ENCODE measurements around the gene CDR2L.
"Not testable (repeated sequence)": the region's sequence is repeated elsewhere in the genome, so short reads cannot be mapped to it uniquely, and the experiment has no call there.

CDR2L gene

DNA sequence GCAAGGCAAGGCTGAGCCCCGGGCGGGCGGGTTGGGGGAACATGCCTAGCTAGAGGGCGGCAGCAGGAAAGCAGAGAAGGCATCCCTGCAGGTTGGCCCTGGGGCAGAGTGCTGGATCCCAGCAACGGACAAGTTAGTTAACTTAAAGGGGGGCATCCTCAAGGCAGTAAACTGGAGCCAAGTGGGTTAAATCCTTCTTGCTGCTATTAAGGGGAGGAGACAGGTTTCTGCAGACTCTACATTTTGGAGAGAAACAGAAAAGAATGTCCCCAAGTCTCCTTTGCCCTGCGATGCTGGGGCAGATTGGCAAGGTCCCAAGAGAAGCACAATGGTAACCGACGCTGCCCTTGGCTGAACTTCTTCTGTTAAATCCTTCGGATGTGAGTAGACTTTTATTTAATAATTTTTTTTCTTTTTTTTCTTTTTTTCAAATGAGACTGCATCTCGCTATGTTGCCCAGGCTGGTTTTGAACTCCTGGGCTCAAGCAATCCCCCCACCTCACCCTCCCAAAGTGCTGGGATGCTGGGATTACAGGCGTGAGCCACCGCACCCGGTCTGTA is 45.4 kb downstream of the CDR2L start:
- peak overlapping the region; percentile 100 for H3K27ac Mint-ChIP-seq (ENCODE audit: low read depth)
- ATAC-seq (replicated peaks; ENCODE audit: extremely low read depth, poor library complexity, severe bottlenecking) (no peak), DNase-seq (ENCODE audit: low spot score in 2 of 2) (no peak)
- H3K4me3 Mint-ChIP-seq: peak overlapping the region; percentile 92
- no peaks in the 10 kb centered on the region for H3K27me3 Mint-ChIP-seq
- no peaks in the 10 kb centered on the region for H3K9me3 Mint-ChIP-seq
- peaks cover 50% of the 10 kb centered on the region for H3K4me1 Mint-ChIP-seq
- H3K36me3 Mint-ChIP-seq (ENCODE audit: insufficient read depth): peaks cover 44% of the 10 kb centered on the region

DNA sequence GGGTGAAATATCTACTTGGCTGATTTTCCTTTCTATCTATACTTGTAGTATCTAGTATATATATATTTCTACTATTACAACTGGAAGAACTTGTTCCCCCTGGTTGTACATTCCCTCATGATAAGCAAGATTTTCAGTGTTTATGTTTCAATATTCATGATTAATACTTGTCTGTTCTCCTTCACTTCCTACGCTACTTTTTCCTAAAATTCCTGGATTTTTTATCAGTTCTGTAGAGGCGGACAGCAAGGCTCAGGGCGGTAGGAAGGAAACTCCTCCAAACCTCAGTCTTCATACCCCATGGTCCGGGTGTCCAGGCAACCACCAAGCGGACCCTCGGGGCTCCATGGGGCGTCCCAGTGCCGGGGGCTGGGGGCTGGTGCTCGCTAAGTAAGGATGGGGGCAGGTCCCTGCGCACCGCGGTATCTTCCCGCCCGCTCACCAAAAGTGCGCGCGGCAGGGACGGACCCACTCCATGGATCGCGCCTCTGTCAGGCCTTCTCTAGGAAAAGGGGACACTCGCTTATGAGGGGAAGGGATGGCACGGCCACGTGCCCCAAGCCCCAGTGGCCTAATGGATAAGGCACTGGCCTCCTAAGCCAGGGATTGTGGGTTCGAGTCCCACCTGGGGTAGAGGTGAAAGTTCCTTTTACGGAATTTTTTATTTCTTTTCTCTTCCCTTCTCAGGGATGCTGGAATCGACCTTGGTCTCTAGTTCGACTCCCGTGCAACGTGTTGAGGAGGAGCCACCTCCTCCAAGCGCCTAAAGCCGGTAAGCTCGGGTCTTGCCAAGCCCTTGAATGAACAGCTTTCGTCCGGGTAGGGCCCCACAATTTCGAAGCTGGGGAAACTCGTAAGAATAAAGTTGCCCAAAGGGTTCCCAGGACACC is 46.2 kb downstream of the CDR2L start:
- peak overlapping the region; percentile 92 for H3K4me3 Mint-ChIP-seq
- no peaks in the 10 kb centered on the region for H3K9me3 Mint-ChIP-seq
- H3K4me1 Mint-ChIP-seq: peaks cover 50% of the 10 kb centered on the region
- ATAC-seq (replicated peaks; ENCODE audit: extremely low read depth, poor library complexity, severe bottlenecking) (peak; percentile 6), DNase-seq (ENCODE audit: low spot score in 2 of 2) (peak; percentile 82 to 83)
- peak overlapping the region; percentile 100 for H3K27ac Mint-ChIP-seq (ENCODE audit: low read depth)
- H3K36me3 Mint-ChIP-seq (ENCODE audit: insufficient read depth): peaks cover 47% of the 10 kb centered on the region
- no peaks in the 10 kb centered on the region for H3K27me3 Mint-ChIP-seq

DNA sequence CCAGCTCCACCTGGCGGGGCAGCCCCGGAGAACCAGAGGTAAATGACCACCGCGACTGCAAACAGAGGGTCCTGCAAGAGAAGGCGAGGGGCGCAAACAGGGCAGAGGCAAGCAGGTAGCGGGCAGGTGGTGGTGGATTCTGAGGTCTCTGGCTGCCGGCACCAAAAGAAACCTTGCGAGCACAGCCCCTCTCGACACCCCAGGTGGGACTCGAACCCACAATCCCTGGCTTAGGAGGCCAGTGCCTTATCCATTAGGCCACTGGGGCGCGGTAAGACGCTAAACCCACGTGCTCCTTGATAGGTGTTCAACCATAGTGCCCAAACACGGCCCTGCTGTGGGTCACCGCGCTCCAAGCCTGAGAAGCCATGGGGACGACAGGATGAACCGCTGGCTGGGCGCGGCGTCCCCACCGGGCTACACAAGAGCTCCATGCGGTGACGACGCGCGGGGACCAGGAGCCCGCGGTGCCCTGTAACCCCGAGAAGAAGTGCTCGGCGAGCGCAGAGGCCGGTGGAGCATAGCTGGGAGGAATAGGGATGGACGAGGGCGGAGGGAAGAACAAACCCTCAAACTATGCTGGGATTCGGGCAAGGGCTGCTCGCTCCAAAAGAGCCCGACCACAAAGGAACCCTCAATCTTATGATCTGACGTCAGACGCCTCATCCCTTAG is 46.9 kb downstream of the CDR2L start:
- Mint-ChIP-seq H3K9me3 (no peaks in the 10 kb centered on the region), H3K27ac (ENCODE audit: low read depth) (peak overlapping the region; percentile 100), H3K36me3 (ENCODE audit: insufficient read depth) (peaks cover 50% of the 10 kb centered on the region), H3K4me3 (peak overlapping the region; percentile 92), H3K27me3 (no peaks in the 10 kb centered on the region), H3K4me1 (peaks cover 50% of the 10 kb centered on the region)
- peak; percentile 75 to 76 for DNase-seq (ENCODE audit: low spot score in 2 of 2)
- ATAC-seq (replicated peaks; ENCODE audit: extremely low read depth, poor library complexity, severe bottlenecking): peak; percentile 31

DNA sequence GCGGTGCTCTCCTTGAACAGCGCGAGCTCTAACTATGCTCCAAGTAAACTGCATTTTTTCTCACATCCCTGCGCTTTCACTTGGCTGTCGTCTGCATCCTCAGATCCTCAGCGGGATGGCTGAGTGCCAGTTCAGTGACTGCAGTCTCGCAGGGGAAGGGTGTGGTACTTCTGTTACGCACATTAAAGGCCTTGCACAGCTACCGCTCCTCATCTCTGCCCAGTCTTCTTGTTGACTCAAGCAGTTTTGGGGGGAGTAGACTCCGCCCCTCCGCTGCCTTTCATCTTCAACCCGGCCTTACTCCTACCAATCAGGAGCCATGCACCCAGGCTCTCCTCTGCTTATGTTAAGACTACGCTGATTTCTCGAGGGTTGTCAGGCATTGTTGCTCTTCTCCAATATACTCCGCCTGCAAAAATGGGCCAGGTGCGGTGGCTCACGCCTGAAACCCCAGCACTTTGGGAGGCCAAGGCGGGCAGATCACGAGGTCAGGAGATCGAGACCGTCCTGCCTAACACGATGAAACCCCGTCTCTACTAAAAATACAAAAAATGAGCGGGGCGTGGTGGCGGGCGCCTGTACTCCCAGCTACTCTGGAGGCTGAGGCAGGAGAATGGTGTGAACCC is 49.3 kb downstream of the CDR2L start:
- Mint-ChIP-seq H3K9me3 (no peaks in the 10 kb centered on the region), H3K27ac (ENCODE audit: low read depth) (peak overlapping the region; percentile 100), H3K4me1 (peaks cover 46% of the 10 kb centered on the region), H3K4me3 (peak overlapping the region; percentile 92), H3K27me3 (no peaks in the 10 kb centered on the region), H3K36me3 (ENCODE audit: insufficient read depth) (peaks cover 68% of the 10 kb centered on the region)
- ATAC-seq (replicated peaks; ENCODE audit: extremely low read depth, poor library complexity, severe bottlenecking) (peak; percentile 81), DNase-seq (ENCODE audit: low spot score in 2 of 2) (peak; percentile 66 to 92)

DNA sequence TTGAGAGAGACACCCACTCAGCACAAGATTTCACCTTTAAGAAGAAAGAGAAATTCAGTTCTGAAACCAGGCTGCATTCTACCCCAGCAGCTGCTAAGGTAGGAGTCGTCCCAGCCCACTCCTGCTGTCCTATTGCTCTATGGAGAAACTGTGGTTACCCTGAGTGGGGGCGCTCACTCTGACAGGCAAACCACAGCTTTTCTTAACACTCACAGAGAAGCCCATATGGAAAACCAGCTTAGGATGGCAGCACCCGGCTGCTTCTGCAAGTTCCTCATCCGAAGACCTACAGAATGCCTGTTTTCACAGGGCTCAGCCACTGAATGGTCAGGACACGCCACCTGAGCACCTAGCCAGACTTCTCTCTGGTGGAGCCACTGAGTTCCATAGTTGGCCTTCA is 51.8 kb downstream of the CDR2L start:
- H3K4me3 Mint-ChIP-seq: no peak overlapping the region
- peaks cover 56% of the 10 kb centered on the region for H3K36me3 Mint-ChIP-seq (ENCODE audit: insufficient read depth)
- H3K9me3 Mint-ChIP-seq: no peaks in the 10 kb centered on the region
- DNase-seq (ENCODE audit: low spot score in 2 of 2): no peak
- no peak for ATAC-seq (replicated peaks; ENCODE audit: extremely low read depth, poor library complexity, severe bottlenecking)
- peaks cover 23% of the 10 kb centered on the region for H3K4me1 Mint-ChIP-seq
- no peak overlapping the region for H3K27ac Mint-ChIP-seq (ENCODE audit: low read depth)
- no peaks in the 10 kb centered on the region for H3K27me3 Mint-ChIP-seq

DNA sequence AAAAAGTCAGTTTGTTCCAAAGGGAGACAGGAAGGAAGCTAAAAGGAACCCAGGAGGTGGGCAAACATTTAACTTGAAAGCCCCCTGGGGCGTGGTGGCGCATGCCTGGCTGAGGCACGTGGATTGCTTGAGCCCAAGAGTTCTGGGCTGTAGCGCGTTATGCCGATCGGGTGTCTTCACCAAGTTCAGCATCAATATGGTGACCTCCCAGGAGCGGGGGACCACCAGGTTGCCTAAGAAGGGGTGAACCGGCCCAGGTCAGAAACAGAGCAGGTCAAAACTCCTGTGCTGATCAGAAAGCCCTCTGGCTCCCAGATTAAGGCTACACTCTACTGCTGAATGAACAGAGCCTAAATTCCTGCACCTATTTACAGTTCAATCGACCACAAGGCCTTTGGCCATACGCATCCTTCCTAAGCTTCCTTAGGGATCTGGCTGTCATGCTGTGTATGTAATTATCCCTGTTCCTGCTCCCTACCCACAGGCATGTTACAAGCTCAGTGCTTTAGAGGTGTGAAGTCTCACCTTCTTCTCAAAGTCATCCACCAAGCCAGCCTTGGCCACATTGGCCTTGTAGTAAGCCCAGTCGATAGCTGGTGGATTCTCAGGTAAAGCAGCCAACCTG is 54.3 kb downstream of the CDR2L start:
- Mint-ChIP-seq H3K36me3 (ENCODE audit: insufficient read depth) (peaks cover 35% of the 10 kb centered on the region), H3K9me3 (no peaks in the 10 kb centered on the region), H3K4me3 (no peak overlapping the region), H3K27me3 (no peaks in the 10 kb centered on the region), H3K27ac (ENCODE audit: low read depth) (no peak overlapping the region), H3K4me1 (peaks cover 17% of the 10 kb centered on the region)
- no peak for DNase-seq (ENCODE audit: low spot score in 2 of 2)
- ATAC-seq (replicated peaks; ENCODE audit: extremely low read depth, poor library complexity, severe bottlenecking): no peak

DNA sequence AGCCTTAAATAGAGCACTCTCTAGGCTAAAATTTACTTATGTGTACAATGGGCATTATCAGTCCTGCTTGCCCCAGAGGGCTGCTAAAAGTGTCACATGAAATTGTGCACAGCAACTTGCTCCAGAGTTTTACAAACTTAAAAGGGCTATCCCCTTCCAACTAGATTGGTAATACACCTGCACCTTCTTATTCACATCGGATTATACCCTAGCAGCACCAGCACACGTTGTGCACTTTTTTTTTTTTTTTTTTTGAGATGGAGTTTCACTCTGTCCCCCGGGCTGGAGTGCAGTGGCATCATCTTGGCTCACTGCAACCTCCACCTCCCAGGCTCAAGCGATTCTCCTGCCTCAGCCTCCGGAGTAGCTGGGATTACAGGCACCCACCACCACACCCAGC is 56.4 kb downstream of the CDR2L start:
- not testable (repeated sequence) for DNase-seq (ENCODE audit: low spot score in 2 of 2); H3K9me3 Mint-ChIP-seq; H3K4me3 Mint-ChIP-seq; H3K27me3 Mint-ChIP-seq; ATAC-seq (replicated peaks; ENCODE audit: extremely low read depth, poor library complexity, severe bottlenecking); H3K27ac Mint-ChIP-seq (ENCODE audit: low read depth)
- Mint-ChIP-seq H3K4me1 (peaks cover 28% of the 10 kb centered on the region), H3K36me3 (ENCODE audit: insufficient read depth) (peaks cover 30% of the 10 kb centered on the region)

DNA sequence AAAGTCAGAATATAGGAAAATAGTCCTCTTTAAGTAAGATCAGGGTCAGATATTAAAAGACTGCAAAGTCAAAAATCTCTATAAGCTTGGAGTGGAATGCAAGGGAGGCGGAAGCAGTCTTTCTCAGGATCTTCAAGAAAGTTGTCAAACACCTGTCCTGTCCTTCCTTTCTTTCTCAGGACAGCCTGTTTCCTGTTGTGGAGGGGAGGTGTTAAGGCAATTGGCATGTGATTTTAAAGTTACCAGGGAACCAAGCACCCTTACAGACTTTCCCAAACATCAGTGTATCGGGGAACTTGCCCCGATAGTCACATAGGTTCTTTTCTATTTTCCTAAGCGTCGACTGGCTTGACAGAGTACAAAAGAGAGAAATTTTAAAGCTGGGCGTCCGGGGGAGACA is 57.3 kb downstream of the CDR2L start:
- H3K27ac Mint-ChIP-seq (ENCODE audit: low read depth): no peak overlapping the region

DNA sequence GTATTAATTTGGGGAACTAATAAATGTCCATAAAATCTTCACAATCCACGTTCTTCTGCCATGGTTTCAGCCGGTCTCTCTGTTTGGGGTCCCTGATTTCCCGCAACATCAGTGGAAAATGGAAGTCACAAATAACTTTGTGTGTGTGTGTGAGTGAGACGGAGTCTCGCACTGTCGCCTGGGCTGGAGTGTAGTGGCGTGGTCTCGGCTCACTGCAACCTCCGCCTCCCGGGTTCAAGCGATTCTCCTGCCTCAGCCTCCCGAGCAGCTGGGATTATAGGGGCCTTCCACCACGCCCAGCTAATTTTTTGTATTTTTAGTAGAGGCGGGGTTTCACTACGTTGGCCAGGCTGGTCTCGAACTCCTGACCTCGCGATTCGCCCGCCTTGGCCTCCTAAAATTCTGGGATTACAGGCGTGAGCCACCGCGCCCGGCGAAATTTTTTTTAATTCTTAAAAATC is 58.5 kb downstream of the CDR2L start:
- H3K27ac Mint-ChIP-seq (ENCODE audit: low read depth): peak overlapping the region; percentile 96
- DNase-seq (ENCODE audit: low spot score in 2 of 2); H3K27me3 Mint-ChIP-seq; H3K9me3 Mint-ChIP-seq; ATAC-seq (replicated peaks; ENCODE audit: extremely low read depth, poor library complexity, severe bottlenecking): not testable (repeated sequence)
- H3K4me1 Mint-ChIP-seq: peaks cover 31% of the 10 kb centered on the region
- peak overlapping the region; percentile 93 for H3K4me3 Mint-ChIP-seq
- peaks cover 18% of the 10 kb centered on the region for H3K36me3 Mint-ChIP-seq (ENCODE audit: insufficient read depth)

More for the DNA sequence above, 57.3 kb downstream of the CDR2L start:
- no peaks in the 10 kb centered on the region for H3K27me3 Mint-ChIP-seq
- H3K36me3 Mint-ChIP-seq (ENCODE audit: insufficient read depth): peaks cover 25% of the 10 kb centered on the region
- H3K9me3 Mint-ChIP-seq: no peaks in the 10 kb centered on the region
- ATAC-seq (replicated peaks; ENCODE audit: extremely low read depth, poor library complexity, severe bottlenecking): no peak
- peak overlapping the region; percentile 59 for H3K4me3 Mint-ChIP-seq
- no peak for DNase-seq (ENCODE audit: low spot score in 2 of 2)
- peaks cover 31% of the 10 kb centered on the region for H3K4me1 Mint-ChIP-seq

DNA sequence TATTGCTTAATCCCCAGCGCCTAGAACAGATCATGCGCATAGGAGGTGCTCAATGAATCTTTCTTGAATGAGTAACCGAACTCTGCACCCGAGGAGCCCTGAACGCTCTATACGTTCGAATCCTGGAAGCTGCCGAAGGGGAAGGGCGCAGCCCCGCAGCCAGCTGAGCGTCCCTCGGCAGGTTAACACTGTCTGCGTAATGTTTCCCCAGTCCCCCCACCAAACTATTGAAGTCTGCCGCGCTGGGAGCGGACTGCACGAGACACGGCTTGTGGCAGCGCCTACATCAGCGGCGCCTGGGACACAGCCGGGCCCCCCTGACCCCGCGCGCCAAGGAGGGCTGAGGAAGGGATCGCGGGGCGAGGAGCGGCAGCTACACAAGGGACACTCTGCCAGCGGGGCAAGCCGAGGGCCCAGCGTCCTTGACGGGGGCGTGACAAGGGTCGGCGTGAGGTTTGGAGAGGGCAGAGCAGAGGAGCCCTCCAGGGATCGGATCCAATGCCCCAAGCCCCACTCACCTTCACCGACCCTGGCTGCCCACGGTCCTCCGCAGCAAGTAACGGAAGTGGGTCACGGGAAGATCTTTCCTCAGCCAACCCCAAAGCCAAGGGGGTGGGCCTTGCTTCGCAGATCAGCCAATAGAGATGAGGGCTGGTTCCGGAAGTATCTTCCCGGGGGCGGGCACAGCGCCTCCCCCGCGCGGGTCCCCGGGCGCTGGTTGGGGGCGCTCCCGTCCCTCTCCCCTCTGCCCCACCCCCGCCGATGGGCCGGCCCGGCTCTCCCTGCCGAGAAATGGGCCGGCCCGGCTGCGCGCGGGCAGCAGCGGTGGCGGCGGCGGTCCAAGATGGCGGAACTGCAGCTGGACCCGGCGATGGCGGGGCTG is 59.2 kb downstream of the CDR2L start, which contains the start of the genes ATP5PD and KCTD2:
TSS of gene ATP5PD (minus strand) at position 563 of the 883 bp plus-strand sequence. CDS start 4,319 bp downstream, outside the sequence.
TSS of gene KCTD2 (plus strand) at position 819 of the 883 bp plus-strand sequence. CDS start at position 845, 26 bp downstream.
- Mint-ChIP-seq H3K27ac (ENCODE audit: low read depth) (peak within 1 kb of the TSS; percentile 96), H3K36me3 (ENCODE audit: insufficient read depth) (peaks cover 19% of the 10 kb centered on the region), H3K4me3 (peak within 1 kb of the TSS; percentile 93), H3K9me3 (no peaks in the 10 kb centered on the region), H3K4me1 (peaks cover 31% of the 10 kb centered on the region), H3K27me3 (no peaks in the 10 kb centered on the region)
- peak; percentile 95 for ATAC-seq (replicated peaks; ENCODE audit: extremely low read depth, poor library complexity, severe bottlenecking)
- DNase-seq (ENCODE audit: low spot score in 2 of 2): peak; percentile 79 to 89

DNA sequence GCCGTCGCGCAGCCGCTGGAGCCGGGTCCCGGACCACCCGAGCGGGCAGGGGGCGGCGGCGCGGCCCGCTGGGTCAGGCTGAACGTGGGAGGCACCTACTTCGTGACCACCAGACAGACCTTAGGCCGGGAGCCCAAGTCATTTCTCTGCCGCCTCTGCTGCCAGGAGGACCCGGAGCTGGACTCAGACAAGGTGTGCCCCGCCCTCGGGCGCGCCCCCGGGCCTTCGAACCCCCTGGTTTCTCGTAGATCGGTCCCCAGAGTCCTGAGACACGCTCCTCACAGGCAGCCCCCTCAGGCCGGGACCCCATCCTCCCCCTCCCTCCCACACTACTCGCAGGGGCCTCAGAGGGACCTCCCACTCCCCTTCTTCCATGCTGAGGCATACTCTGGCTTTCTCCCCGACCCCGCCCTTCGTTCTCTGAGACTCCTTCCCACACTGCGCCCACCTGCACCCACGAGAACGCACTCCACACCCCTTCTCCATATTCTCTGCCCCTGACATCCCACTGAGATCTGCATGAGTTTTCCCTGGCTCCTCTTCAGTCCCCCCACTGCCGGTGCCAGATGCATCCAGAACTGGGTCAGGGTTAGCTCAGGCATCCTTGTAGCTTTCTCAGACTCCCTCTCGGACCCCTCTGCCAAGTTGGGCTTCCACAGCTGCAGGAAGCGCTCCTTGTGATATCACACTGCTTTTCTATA is 60.1 kb downstream of the CDR2L start:
- Mint-ChIP-seq H3K36me3 (ENCODE audit: insufficient read depth) (peaks cover 17% of the 10 kb centered on the region), H3K27me3 (no peaks in the 10 kb centered on the region), H3K4me3 (peak overlapping the region; percentile 93), H3K4me1 (peaks cover 36% of the 10 kb centered on the region), H3K27ac (ENCODE audit: low read depth) (peak overlapping the region; percentile 93), H3K9me3 (no peaks in the 10 kb centered on the region)
- DNase-seq (ENCODE audit: low spot score in 2 of 2) (no peak), ATAC-seq (replicated peaks; ENCODE audit: extremely low read depth, poor library complexity, severe bottlenecking) (peak; percentile 11)

Data from central memory CD8-positive, alpha-beta T cell (primary cell).